ENCODE measurements around the gene GNPDA2.

GRCh38 chr4:44670506-44671199 is 55.7 kb downstream of the GNPDA2 start:
- TF ChIP-seq CTCF (IDR thresholded peaks at IDR 0.05; ENCODE audit: poor library complexity) (no peak), EZH2 (IDR thresholded peaks at IDR 0.05; ENCODE audit: borderline replicate concordance) (no peak), EZH2phosphoT487 (IDR thresholded peaks at IDR 0.05; ENCODE audit: low read depth, severe bottlenecking, unreplicated experiment) (no peak)

Data from hepatocyte (in vitro differentiated cells).